HUES48 (cell line): Measurements from ENCODE around the gene CDCP2.
"Not testable (repeated sequence)": the region's sequence is repeated elsewhere in the genome, so short reads cannot be mapped to it uniquely, and the experiment has no call there.

Experiments used
- H3K27ac ChIP-seq: one replicate; pipeline ENCODE4 v1.7.0; 2013; ENCODE audit warnings: low read depth, low read length, inconsistent platforms
- H3K27me3 ChIP-seq: 2 replicates; pipeline ENCODE4 v1.6.1; 2013; ENCODE audit warnings: mild to moderate bottlenecking, low read length; ENCODE audit not compliant: control insufficient read depth, insufficient read depth
- H3K36me3 ChIP-seq: 2 replicates; pipeline ENCODE4 v1.6.1; 2013; ENCODE audit warnings: low read length; ENCODE audit not compliant: control insufficient read depth, insufficient read depth
- H3K4me1 ChIP-seq: 2 replicates; pipeline ENCODE4 v1.6.1; 2013; ENCODE audit warnings: mild to moderate bottlenecking, low read length; ENCODE audit not compliant: control insufficient read depth, insufficient read depth
- H3K4me3 ChIP-seq: 2 replicates; pipeline ENCODE4 v1.5.1; 2013; ENCODE audit warnings: mild to moderate bottlenecking, low read depth, low read length
- H3K9ac ChIP-seq: 2 replicates; pipeline ENCODE4 v1.6.1; 2013; ENCODE audit warnings: mild to moderate bottlenecking, low read depth, low read length, moderate library complexity
- H3K9me3 ChIP-seq: 2 replicates; pipeline ENCODE4 v1.6.1; 2013; ENCODE audit warnings: low read length; ENCODE audit not compliant: control insufficient read depth, insufficient read depth

CDCP2 gene

GRCh38 chr1:54114001-54114400, 38.8 kb downstream of the CDCP2 start:
- no peaks in the 10 kb centered on the region for H3K4me1 ChIP-seq
- H3K9ac ChIP-seq: no peak overlapping the region
- H3K9me3 ChIP-seq: no peaks in the 10 kb centered on the region
- H3K27me3 ChIP-seq: no peaks in the 10 kb centered on the region
- H3K27ac ChIP-seq: no peak overlapping the region
- no peaks in the 10 kb centered on the region for H3K36me3 ChIP-seq
- no peak overlapping the region for H3K4me3 ChIP-seq

- Histone ChIP-seq H3K4me1 (no peaks in the 10 kb centered on the region), H3K27me3 (no peaks in the 10 kb centered on the region), H3K4me3 (no peak overlapping the region), H3K9ac (no peak overlapping the region), H3K36me3 (no peaks in the 10 kb centered on the region), H3K27ac (no peak overlapping the region), H3K9me3 (no peaks in the 10 kb centered on the region)
These were observed 40.0 kb downstream of the CDCP2 start for GRCh38 chr1:54112705-54113368.

- Histone ChIP-seq H3K27me3 (no peaks in the 10 kb centered on the region), H3K9ac (no peak overlapping the region), H3K27ac (no peak overlapping the region), H3K36me3 (no peaks in the 10 kb centered on the region), H3K4me1 (no peaks in the 10 kb centered on the region), H3K4me3 (no peak overlapping the region), H3K9me3 (no peaks in the 10 kb centered on the region)
These were observed 40.8 kb downstream of the CDCP2 start for GRCh38 chr1:54112027-54112426.

GRCh38 chr1:54111624-54112023, 41.2 kb downstream of the CDCP2 start:
- Histone ChIP-seq H3K9me3 (no peaks in the 10 kb centered on the region), H3K4me1 (no peaks in the 10 kb centered on the region), H3K36me3 (no peaks in the 10 kb centered on the region), H3K9ac (no peak overlapping the region), H3K27me3 (no peaks in the 10 kb centered on the region), H3K27ac (no peak overlapping the region), H3K4me3 (no peak overlapping the region)

GRCh38 chr1:54110996-54111395, 41.8 kb downstream of the CDCP2 start:
- Histone ChIP-seq H3K4me1 (no peaks in the 10 kb centered on the region), H3K36me3 (no peaks in the 10 kb centered on the region), H3K9me3 (no peaks in the 10 kb centered on the region), H3K27ac (no peak overlapping the region), H3K4me3 (no peak overlapping the region), H3K9ac (no peak overlapping the region), H3K27me3 (no peaks in the 10 kb centered on the region)

- no peaks in the 10 kb centered on the region for H3K27me3 ChIP-seq
- H3K9me3 ChIP-seq: no peaks in the 10 kb centered on the region
- H3K27ac ChIP-seq: no peak overlapping the region
- H3K36me3 ChIP-seq: no peaks in the 10 kb centered on the region
- no peak overlapping the region for H3K9ac ChIP-seq
- H3K4me3 ChIP-seq: no peak overlapping the region
- no peaks in the 10 kb centered on the region for H3K4me1 ChIP-seq
These were observed 43.4 kb downstream of the CDCP2 start for GRCh38 chr1:54109129-54110090.

- H3K27ac ChIP-seq: no peak overlapping the region
These were observed 44.6 kb downstream of the CDCP2 start for GRCh38 chr1:54108156-54108555.

GRCh38 chr1:54107131-54107530, 45.7 kb downstream of the CDCP2 start:
- H3K27ac ChIP-seq: no peak overlapping the region
- no peaks in the 10 kb centered on the region for H3K9me3 ChIP-seq
- no peaks in the 10 kb centered on the region for H3K36me3 ChIP-seq
- no peaks in the 10 kb centered on the region for H3K27me3 ChIP-seq
- no peak overlapping the region for H3K4me3 ChIP-seq
- no peak overlapping the region for H3K9ac ChIP-seq
- no peaks in the 10 kb centered on the region for H3K4me1 ChIP-seq

More at GRCh38 chr1:54108156-54108555, 44.6 kb downstream of the CDCP2 start:
- Histone ChIP-seq H3K9ac (no peak overlapping the region), H3K27me3 (no peaks in the 10 kb centered on the region), H3K4me3 (no peak overlapping the region), H3K9me3 (no peaks in the 10 kb centered on the region), H3K4me1 (no peaks in the 10 kb centered on the region), H3K36me3 (no peaks in the 10 kb centered on the region)

GRCh38 chr1:54105736-54106269, 47.0 kb downstream of the CDCP2 start:
- H3K9ac ChIP-seq: no peak overlapping the region
- H3K27me3 ChIP-seq: no peaks in the 10 kb centered on the region
- H3K27ac ChIP-seq: no peak overlapping the region
- no peaks in the 10 kb centered on the region for H3K4me1 ChIP-seq
- H3K4me3 ChIP-seq: no peak overlapping the region
- H3K9me3 ChIP-seq: no peaks in the 10 kb centered on the region
- no peaks in the 10 kb centered on the region for H3K36me3 ChIP-seq

- Histone ChIP-seq H3K4me1 (no peaks in the 10 kb centered on the region), H3K9me3 (no peaks in the 10 kb centered on the region), H3K27me3 (no peaks in the 10 kb centered on the region), H3K9ac (no peak overlapping the region), H3K4me3 (no peak overlapping the region), H3K36me3 (no peaks in the 10 kb centered on the region), H3K27ac (no peak overlapping the region)
These were observed 47.7 kb downstream of the CDCP2 start for GRCh38 chr1:54105080-54105479.

GRCh38 chr1:54104613-54105012, 48.2 kb downstream of the CDCP2 start:
- H3K27ac ChIP-seq, H3K27me3 ChIP-seq, H3K9ac ChIP-seq, H3K9me3 ChIP-seq, H3K4me3 ChIP-seq, H3K36me3 ChIP-seq, H3K4me1 ChIP-seq: not testable (repeated sequence)
